Testis (tissue), 3 donors: Measurements from ENCODE around the gene FBXW4. TPM values are rescaled to one million over a fixed set of nuclear protein-coding genes. Genes with fewer than 3 reads are reported as not detected.

Experiments
- DNase-seq: peaks from one replicate; pipeline ENCODE4 v3.0.0-alpha.2; 2019
- H3K27ac ChIP-seq, 2 donors: fragments of 200-600 bp; sonication (generic); one replicate each; pipeline ENCODE4 v1.5.1; 2019
- H3K27me3 ChIP-seq: fragments of 200-600 bp; sonication (generic); one replicate; pipeline ENCODE4 v1.5.1; 2019
- H3K36me3 ChIP-seq: fragments of 200-600 bp; sonication (generic); one replicate; pipeline ENCODE4 v1.5.1; 2017; ENCODE audit warnings: low read depth; ENCODE audit errors: missing control alignments
- H3K4me1 ChIP-seq: fragments of 200-600 bp; sonication (generic); one replicate; pipeline ENCODE4 v1.5.1; 2019
- H3K4me3 ChIP-seq, 2 donors: fragments of 200-600 bp; sonication (generic); one replicate each; pipeline ENCODE4 v1.5.1; 2017 to 2019
- H3K9me3 ChIP-seq: fragments of 200-600 bp; sonication (generic); one replicate; pipeline ENCODE4 v1.5.1; 2017
- POLR2A ChIP-seq: fragments of 450-650 bp; IDR thresholded peaks from one replicate; pipeline ENCODE4 v1.6.1; 2017; ENCODE audit warnings: antibody characterized with exemption, mild to moderate bottlenecking, moderate library complexity
- WGBS, 2 donors: methylation state at CpG; one replicate each; pipeline ENCODE4 v1.1.5; 2018; 5-methylcytosine and 5-hydroxymethylcytosine counted together
- intact Hi-C: fragments of 100-400 bp; cut with DNase I; formaldehyde crosslinking; loops from one replicate; pipeline ENCODE4 v1.15.1; 2023; ENCODE audit warnings: low total_unique reads
- polyA plus RNA-seq: library from polyadenylated mRNA; stranded (reverse); fragments of 350-450 nt; fragmentation: Illumina TruSeq; extraction: RNeasy Lipid Tissue Mini Kit (QIAGEN cat#74804); gene quantifications from one replicate; pipeline ENCODE4 v1.2.3, GENCODE V29; 2014; ENCODE audit warnings: low read depth, low replicate concordance; ENCODE audit not compliant: insufficient read depth
- total RNA-seq, 2 donors: library from RNA; depleted of rRNA; stranded (reverse); fragments of >200 nt; gene quantifications; one replicate each; pipeline ENCODE4 v1.2.3, GENCODE V29; 2016
- TF ChIP-seq, protein P1 (sequence below), 3 experiments: fragments of 450-650 bp in 2 of 3; fragments of 200-600 bp in 1 of 3; sonication (generic) in 1 of 3; IDR thresholded peaks; one replicate each; pipeline ENCODE4 v1.5.1; 2016 to 2019; ENCODE audit warnings: antibody characterized with exemption in 3 of 3, mild to moderate bottlenecking in 2 of 3, moderate library complexity in 1 of 3

FBXW4 gene
- total and polyA plus RNA-seq, 3 donors from 2014 or later, result 49.0 to 76.1 (median 62.5) TPM

DNA sequence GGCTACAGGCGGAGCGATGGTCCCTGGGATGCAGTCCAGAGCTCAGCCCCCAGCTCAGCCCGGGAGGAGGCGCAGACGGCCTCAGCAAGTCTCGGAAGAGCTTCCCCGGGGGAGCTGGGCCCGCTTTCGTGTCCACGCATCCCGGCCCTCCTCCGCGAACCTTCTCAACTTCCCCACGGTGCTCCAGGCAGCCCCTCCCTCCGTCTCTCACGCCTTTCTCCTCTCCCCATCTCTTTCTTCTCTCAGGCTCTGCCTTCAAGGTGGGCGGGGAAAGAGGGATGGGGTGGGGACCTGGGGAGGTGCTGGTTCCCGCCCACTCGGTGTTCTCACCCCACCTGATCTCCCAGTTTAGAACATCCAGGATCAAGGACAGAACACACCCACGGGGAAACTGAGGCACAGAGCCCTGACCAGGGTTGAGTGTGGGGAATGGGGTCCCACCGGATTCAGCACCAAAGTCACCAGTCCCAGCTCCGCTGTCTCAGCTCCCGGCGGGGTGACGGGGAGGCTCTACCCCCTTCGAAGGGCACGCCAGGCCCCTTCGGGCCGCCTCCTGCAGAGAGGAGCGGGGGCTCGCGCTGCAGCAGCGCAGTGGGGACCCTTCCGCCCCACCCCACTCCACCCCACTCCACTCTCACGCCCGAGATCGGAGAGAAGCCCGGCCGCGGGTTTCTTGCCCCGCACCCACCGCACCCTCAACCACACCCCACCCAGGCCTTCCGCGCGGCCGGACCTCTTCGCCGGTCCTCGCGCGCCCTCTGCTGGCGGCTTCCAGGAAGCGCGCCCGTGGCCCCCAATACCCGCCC is 125.1 kb downstream of the FBXW4 start:
- intact Hi-C loops, result loop anchor here (5.0 kb wide), 1 partner anchor 353 kb away; no protein-coding TSS in a partner anchor
- no peaks in the 10 kb centered on the region for H3K27me3 ChIP-seq
- no peaks in the 10 kb centered on the region for H3K9me3 ChIP-seq
- peak overlapping the region in 1 of 2 donors; percentile 31 for H3K27ac ChIP-seq
- H3K4me1 ChIP-seq, result peaks cover 22% of the 10 kb centered on the region
- no peaks in the 10 kb centered on the region for H3K36me3 ChIP-seq
- DNase-seq, result peak; percentile 92
- TF ChIP-seq, protein P1, sequence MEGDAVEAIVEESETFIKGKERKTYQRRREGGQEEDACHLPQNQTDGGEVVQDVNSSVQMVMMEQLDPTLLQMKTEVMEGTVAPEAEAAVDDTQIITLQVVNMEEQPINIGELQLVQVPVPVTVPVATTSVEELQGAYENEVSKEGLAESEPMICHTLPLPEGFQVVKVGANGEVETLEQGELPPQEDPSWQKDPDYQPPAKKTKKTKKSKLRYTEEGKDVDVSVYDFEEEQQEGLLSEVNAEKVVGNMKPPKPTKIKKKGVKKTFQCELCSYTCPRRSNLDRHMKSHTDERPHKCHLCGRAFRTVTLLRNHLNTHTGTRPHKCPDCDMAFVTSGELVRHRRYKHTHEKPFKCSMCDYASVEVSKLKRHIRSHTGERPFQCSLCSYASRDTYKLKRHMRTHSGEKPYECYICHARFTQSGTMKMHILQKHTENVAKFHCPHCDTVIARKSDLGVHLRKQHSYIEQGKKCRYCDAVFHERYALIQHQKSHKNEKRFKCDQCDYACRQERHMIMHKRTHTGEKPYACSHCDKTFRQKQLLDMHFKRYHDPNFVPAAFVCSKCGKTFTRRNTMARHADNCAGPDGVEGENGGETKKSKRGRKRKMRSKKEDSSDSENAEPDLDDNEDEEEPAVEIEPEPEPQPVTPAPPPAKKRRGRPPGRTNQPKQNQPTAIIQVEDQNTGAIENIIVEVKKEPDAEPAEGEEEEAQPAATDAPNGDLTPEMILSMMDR (IDR thresholded peaks at IDR 0.05), result peak; percentile 70 to 95 (median 73)
- TF ChIP-seq POLR2A, result no peak
- peak overlapping the region; percentile 52 to 62 for H3K4me3 ChIP-seq
- 0 to 1% methylated on average over 22 to 56 of the region's 56 CpGs for WGBS, 2 donors

DNA sequence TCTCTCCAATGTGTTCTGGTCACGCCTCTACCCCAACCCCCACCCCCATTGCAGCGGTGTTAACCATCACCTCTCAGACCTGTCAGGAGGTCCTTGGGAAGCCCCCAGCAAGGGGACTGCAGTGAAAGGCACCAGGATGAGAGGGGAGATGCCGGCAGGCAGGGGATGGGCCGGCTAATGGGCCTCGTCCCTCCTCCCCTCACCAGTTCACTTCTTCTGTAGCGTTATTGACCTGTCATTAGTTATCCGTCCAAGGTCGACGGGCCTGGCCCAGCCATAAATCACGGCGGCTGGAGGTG is 125.7 kb downstream of the FBXW4 start:
- Histone ChIP-seq H3K4me3 (peak overlapping the region in 1 of 2 donors; percentile 62), H3K27me3 (no peaks in the 10 kb centered on the region)
- TF ChIP-seq POLR2A, result no peak
- TF ChIP-seq, protein P1 (IDR thresholded peaks at IDR 0.05), result no peak

DNA sequence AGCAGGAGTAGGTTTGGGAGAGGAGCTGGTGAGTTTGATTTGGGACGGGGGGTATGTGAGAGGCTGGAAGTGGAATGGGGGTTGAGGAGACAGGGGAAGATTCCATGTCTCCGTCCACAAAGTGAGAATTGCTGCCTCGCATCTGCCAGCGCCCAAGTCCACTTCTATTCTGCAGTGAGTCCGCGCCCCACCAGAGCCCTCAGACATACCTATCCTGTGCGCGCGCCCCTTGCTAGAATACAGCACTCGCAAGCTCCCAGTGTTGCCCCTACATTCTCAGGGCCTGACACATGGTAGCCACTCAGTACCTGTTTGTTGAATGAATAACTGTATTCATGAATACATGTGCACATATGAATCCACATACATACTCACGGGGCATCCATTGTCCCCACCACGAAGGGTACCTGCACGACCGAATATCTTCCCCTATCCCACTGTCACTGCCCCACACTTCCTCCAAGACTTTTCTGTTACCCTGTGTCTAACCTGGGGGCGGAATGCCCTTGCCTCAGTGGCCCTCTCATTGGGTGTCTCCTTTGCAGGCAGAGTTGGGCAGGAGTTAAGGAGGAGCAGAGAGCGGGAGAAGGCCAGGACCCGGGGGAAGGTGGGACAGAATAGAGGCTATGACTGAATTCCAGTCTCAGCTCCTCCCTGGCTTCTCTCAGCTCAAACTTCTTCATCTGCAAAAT is 126.8 kb downstream of the FBXW4 start:
- Histone ChIP-seq H3K27me3 (no peaks in the 10 kb centered on the region), H3K4me1 (peaks cover 22% of the 10 kb centered on the region), H3K36me3 (no peaks in the 10 kb centered on the region), H3K4me3 (no peak overlapping the region), H3K27ac (no peak overlapping the region), H3K9me3 (no peaks in the 10 kb centered on the region)
- no peak for DNase-seq
- 86 to 88% methylated on average over 17 of the region's 17 CpGs for WGBS, 2 donors
- TF ChIP-seq, protein P1 (IDR thresholded peaks at IDR 0.05), result no peak
- no peak for TF ChIP-seq POLR2A
- intact Hi-C loops, result loop anchor here (5.0 kb wide), 1 partner anchor 351 kb away; no protein-coding TSS in a partner anchor

More for the DNA sequence above, 125.7 kb downstream of the FBXW4 start:
- Histone ChIP-seq H3K36me3 (no peaks in the 10 kb centered on the region), H3K9me3 (no peaks in the 10 kb centered on the region), H3K27ac (no peak overlapping the region), H3K4me1 (peaks cover 22% of the 10 kb centered on the region)
- intact Hi-C loops, result loop anchor here (5.0 kb wide), 1 partner anchor 352 kb away; no protein-coding TSS in a partner anchor
- WGBS, 2 donors, result 1 to 10% methylated on average over 10 to 11 of the region's 11 CpGs
- no peak for DNase-seq

DNA sequence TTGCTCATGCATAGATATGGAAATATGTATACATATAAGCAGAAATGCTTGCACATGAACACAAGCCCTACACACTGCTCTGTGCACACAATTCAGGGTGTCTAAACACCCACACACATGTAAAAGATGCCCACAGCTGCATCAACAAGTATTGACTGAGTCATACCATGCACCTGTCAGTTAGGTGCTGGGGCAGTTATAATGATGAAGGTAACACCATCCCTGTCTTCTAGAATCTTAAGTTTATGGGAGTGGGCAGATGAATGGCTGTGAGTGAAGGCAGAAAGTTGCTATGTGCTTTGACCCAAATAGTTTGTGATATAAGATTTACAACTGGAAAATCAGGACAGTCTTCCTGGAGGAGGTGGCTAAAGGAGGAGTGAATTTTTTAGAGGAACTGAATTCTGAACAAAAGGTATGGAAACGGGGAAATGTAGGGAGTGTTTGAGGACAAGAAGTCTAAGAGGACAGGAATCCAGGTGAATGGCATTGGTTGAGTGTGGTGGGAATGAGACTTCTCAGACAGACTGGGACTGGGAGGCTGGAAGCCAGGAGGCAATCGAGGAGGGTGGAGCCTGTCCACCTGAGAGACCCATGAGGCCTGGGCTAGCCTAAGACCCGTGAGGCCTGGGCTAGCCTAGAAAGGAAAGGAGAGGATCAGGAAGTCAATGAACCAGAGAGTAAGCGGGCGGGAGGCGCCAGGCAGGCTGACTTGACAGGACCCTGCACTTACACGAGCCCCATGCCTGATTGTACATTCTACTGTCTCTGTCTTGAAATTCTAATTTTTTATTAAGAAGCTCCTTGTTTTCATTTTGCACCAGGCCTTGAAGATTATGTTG is 127.6 kb downstream of the FBXW4 start:
- WGBS, 2 donors, result 79 to 82% methylated on average over 7 of the region's 7 CpGs
- no peaks in the 10 kb centered on the region for H3K9me3 ChIP-seq
- H3K4me1 ChIP-seq, result peaks cover 22% of the 10 kb centered on the region
- no peak for DNase-seq
- H3K27ac ChIP-seq, result no peak overlapping the region
- H3K27me3 ChIP-seq, result no peaks in the 10 kb centered on the region
- H3K4me3 ChIP-seq, result no peak overlapping the region
- intact Hi-C loops, result loop anchor here (5.0 kb wide), 1 partner anchor 350 kb away; no protein-coding TSS in a partner anchor
- no peak for TF ChIP-seq POLR2A
- TF ChIP-seq, protein P1 (IDR thresholded peaks at IDR 0.05), result no peak
- no peaks in the 10 kb centered on the region for H3K36me3 ChIP-seq
